Osteocyte (in vitro differentiated cells): ENCODE measurements around the gene NFKBIZ. TPM values are rescaled to one million over a fixed set of nuclear protein-coding genes. Genes with fewer than 3 reads are reported as not detected.
"Not testable (repeated sequence)": the region's sequence is repeated elsewhere in the genome, so short reads cannot be mapped to it uniquely, and the experiment has no call there.

ENCODE experiments used
- DNase-seq: peaks from one replicate; pipeline ENCODE4 v3.0.0; 2021; ENCODE audit warnings: mixed read lengths; ENCODE audit not compliant: unreplicated experiment; ENCODE audit errors: extremely low spot score
- H3K27ac Mint-ChIP-seq: one replicate; pipeline ENCODE4 v1.8.0; 2021; ENCODE audit warnings: mild to moderate bottlenecking, mixed read lengths; ENCODE audit not compliant: unreplicated experiment
- H3K27me3 Mint-ChIP-seq: one replicate; pipeline ENCODE4 v1.8.0; 2021; ENCODE audit warnings: mixed read lengths; ENCODE audit not compliant: unreplicated experiment
- H3K36me3 Mint-ChIP-seq: one replicate; pipeline ENCODE4 v1.8.0; 2021; ENCODE audit warnings: mixed read lengths; ENCODE audit not compliant: unreplicated experiment
- H3K4me1 Mint-ChIP-seq: one replicate; pipeline ENCODE4 v1.8.0; 2021; ENCODE audit warnings: mixed read lengths; ENCODE audit not compliant: unreplicated experiment
- H3K4me3 Mint-ChIP-seq: one replicate; pipeline ENCODE4 v1.8.0; 2021; ENCODE audit warnings: mild to moderate bottlenecking, moderate library complexity, mixed read lengths; ENCODE audit not compliant: unreplicated experiment
- H3K9me3 Mint-ChIP-seq: one replicate; pipeline ENCODE4 v1.8.0; 2021; ENCODE audit warnings: mixed read lengths; ENCODE audit not compliant: unreplicated experiment
- total RNA-seq: library from RNA; stranded (reverse); gene quantifications from 2 replicates; pipeline ENCODE4 v1.2.1, GENCODE V29; 2021
- TF ChIP-seq, protein P1 (sequence below): fragments of 200-600 bp; sonication (generic); IDR thresholded peaks from 2 replicates; pipeline ENCODE4 v1.5.0; 2021; ENCODE audit warnings: antibody characterized with exemption, mild to moderate bottlenecking, moderate library complexity

NFKBIZ gene
- total RNA-seq, 1 donor from 2014 or later, result 30.1 TPM

DNA sequence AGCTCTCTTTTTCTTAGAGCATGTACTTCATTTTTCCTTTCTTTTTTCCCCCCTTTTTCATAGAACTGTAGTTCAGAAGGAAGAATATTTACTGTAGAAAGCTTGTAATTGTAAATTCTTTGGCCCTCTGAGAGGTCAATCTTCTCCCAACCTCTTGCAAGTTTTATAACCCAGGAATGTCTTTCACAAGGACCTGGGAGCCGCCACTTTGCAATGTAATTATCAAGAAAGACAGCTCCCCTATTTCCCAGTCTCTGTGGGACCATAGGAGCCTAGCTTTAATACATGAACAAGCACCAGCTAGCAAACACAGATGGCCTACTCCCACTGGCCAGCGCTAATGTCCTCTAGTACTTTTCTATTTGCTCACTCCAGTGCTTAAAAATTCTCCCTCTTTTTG, 51.4 kb downstream of the NFKBIZ start:
- no peaks in the 10 kb centered on the region for H3K36me3 Mint-ChIP-seq
- TF ChIP-seq, protein P1, sequence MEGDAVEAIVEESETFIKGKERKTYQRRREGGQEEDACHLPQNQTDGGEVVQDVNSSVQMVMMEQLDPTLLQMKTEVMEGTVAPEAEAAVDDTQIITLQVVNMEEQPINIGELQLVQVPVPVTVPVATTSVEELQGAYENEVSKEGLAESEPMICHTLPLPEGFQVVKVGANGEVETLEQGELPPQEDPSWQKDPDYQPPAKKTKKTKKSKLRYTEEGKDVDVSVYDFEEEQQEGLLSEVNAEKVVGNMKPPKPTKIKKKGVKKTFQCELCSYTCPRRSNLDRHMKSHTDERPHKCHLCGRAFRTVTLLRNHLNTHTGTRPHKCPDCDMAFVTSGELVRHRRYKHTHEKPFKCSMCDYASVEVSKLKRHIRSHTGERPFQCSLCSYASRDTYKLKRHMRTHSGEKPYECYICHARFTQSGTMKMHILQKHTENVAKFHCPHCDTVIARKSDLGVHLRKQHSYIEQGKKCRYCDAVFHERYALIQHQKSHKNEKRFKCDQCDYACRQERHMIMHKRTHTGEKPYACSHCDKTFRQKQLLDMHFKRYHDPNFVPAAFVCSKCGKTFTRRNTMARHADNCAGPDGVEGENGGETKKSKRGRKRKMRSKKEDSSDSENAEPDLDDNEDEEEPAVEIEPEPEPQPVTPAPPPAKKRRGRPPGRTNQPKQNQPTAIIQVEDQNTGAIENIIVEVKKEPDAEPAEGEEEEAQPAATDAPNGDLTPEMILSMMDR, result no peak
- no peak overlapping the region for H3K4me3 Mint-ChIP-seq

DNA sequence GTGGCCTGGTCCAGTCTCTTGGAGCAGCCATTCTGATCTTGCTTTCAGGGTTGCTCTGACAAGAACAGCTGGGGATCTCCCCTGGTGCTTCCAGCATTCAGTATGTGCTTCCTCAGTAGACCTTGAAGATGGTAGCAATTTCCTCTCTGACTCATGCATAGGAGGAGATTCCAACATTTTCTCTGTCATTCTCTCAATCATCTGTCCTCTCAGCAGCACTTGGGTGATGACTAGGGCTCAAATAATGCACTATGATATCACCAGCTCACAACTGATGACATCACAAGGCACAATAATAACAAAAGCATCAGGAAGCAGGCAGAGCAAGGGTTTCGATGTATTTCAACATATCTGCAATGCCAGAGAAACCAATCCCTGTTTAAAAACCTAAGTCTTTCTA, 52.7 kb downstream of the NFKBIZ start:
- Mint-ChIP-seq H3K27me3 (no peaks in the 10 kb centered on the region), H3K27ac (no peak overlapping the region), H3K4me1 (no peaks in the 10 kb centered on the region), H3K9me3 (no peaks in the 10 kb centered on the region), H3K36me3 (no peaks in the 10 kb centered on the region), H3K4me3 (no peak overlapping the region)
- TF ChIP-seq, protein P1, result no peak
- no peak for DNase-seq

More for the DNA sequence above, 51.4 kb downstream of the NFKBIZ start:
- no peak overlapping the region for H3K27ac Mint-ChIP-seq
- no peak for DNase-seq
- H3K4me1 Mint-ChIP-seq, result no peaks in the 10 kb centered on the region
- H3K27me3 Mint-ChIP-seq, result no peaks in the 10 kb centered on the region
- H3K9me3 Mint-ChIP-seq, result peaks cover 5% of the 10 kb centered on the region

DNA sequence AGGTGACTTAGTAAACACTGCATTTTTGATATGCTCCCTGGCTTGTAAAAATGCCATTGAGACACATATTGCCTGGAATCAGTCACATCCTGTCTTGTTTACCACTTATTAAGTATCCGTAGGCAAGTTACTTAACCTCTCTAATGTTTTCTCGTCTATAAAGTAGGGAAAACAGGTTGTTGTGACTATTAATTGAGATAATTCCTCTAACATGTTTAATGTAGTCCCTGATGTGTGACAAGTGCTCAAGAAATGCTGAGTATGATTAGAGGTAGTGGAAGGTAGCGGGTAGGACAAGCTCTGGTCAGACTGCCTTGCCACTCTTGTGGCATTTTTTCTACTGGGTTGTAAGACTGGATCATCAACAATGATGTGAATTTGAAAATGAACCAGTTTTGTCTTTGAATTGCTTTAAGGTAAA, 54.1 kb downstream of the NFKBIZ start:
- no peaks in the 10 kb centered on the region for H3K36me3 Mint-ChIP-seq
- H3K9me3 Mint-ChIP-seq, result no peaks in the 10 kb centered on the region
- DNase-seq, result no peak
- H3K4me1 Mint-ChIP-seq, result no peaks in the 10 kb centered on the region
- no peaks in the 10 kb centered on the region for H3K27me3 Mint-ChIP-seq
- no peak overlapping the region for H3K4me3 Mint-ChIP-seq
- TF ChIP-seq, protein P1, result no peak
- no peak overlapping the region for H3K27ac Mint-ChIP-seq

DNA sequence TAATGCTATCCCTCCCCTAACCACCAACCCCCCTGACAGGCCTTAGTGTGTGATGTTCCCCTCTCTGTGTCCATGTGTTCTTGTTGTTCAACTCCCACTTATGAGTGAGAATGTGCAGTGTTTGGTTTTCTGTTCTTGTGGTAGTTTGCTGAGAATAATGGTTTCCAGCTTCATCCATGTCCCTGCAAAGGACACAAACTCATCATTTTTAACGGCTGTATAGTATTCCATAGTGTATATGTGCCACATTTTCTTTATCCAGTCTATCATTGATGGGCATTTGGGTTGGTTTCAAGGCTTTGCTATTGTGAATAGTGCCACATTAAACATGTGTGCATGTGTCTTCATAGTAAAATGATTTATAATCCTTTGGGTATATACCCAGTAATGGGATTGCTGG, 56.3 kb downstream of the NFKBIZ start:
- not testable (repeated sequence) for H3K4me3 Mint-ChIP-seq, H3K27ac Mint-ChIP-seq, H3K4me1 Mint-ChIP-seq, H3K27me3 Mint-ChIP-seq, H3K36me3 Mint-ChIP-seq, H3K9me3 Mint-ChIP-seq, DNase-seq

Other genes starting within 250 kb of the NFKBIZ start
- 15.3 and 18.2 TPM in 2 replicates for gene ZBTB11, start 172.4 kb upstream of the NFKBIZ start, total RNA-seq
- 989 and 1,036 TPM in 2 replicates for gene RPL24, start 162.8 kb upstream of the NFKBIZ start, total RNA-seq
- gene CEP97, start 124.9 kb upstream of the NFKBIZ start, total RNA-seq, result 10.8 and 12.7 TPM in 2 replicates
- 22.2 and 23.9 TPM in 2 replicates for gene NXPE3, start 70.3 kb upstream of the NFKBIZ start, total RNA-seq